ENCODE measurements around the gene PIAS1.
"Not testable (repeated sequence)": the region's sequence is repeated elsewhere in the genome, so short reads cannot be mapped to it uniquely, and the experiment has no call there.

PIAS1 gene

GRCh38 chr15:68234060-68234459, 179.9 kb downstream of the PIAS1 start:
- DNase-seq (ENCODE audit: low read depth, low spot score): no peak

- not testable (repeated sequence) for DNase-seq (ENCODE audit: low read depth, low spot score)
Measured at GRCh38 chr15:68234520-68234919, 180.4 kb downstream of the PIAS1 start.

GRCh38 chr15:68235022-68235421, 180.9 kb downstream of the PIAS1 start:
- no peak for DNase-seq (ENCODE audit: low read depth, low spot score)

GRCh38 chr15:68239025-68239424, 184.9 kb downstream of the PIAS1 start:
- no peak for DNase-seq (ENCODE audit: low read depth, low spot score)

GRCh38 chr15:68241088-68241935, 187.2 kb downstream of the PIAS1 start:
- DNase-seq (ENCODE audit: low read depth, low spot score): no peak

Measured in smooth muscle cell of the brain vasculature (primary cell).